ENCODE measurements around the gene CD28.

GRCh38 chr2:203739351-203739750, 32.9 kb downstream of the CD28 start:
- TF ChIP-seq CTCF (IDR thresholded peaks at IDR 0.05; ENCODE audit: insufficient read depth, low read length, poor library complexity, severe bottlenecking) (no peak), EZH2phosphoT487 (conservative IDR thresholded peaks at IDR 0.05; ENCODE audit: low read length) (no peak)

All from SU-DHL-6 (cell line).